Measurements from ENCODE around the gene GPR85. TPM values are rescaled to one million over a fixed set of nuclear protein-coding genes. Genes with fewer than 3 reads are reported as not detected.
"Not testable (repeated sequence)": the region's sequence is repeated elsewhere in the genome, so short reads cannot be mapped to it uniquely, and the experiment has no call there.

Gene GPR85
- total and polyA plus RNA-seq, 2 donors (not counting 3 experiments of a cell fraction or from before 2014, with no cell fraction given) = 0.54 to 0.64 TPM

GRCh38 chr7:113049221-113049620 is 37.4 kb downstream of the GPR85 start:
- H3K9me3 ChIP-seq (replicated peaks; ENCODE audit: control insufficient read depth, insufficient read depth, low read length); H3K27ac ChIP-seq (ENCODE audit: insufficient read depth, low read depth, low read length); DNase-seq (ENCODE audit: low read depth, low spot score); H3K27me3 ChIP-seq (ENCODE audit: control insufficient read depth in 2 of 2, insufficient read depth in 2 of 2, low read length in 2 of 2); H3K36me3 ChIP-seq (ENCODE audit: control insufficient read depth in 2 of 2, extremely low read depth in 1 of 2, insufficient read depth in 2 of 2, low read length in 2 of 2); POLR2A ChIA-PET; dilution Hi-C loops (cut with MboI; ENCODE audit: extremely low pct_ligation_motif_present, low sequenced_read_pairs); H2AFZ ChIP-seq (ENCODE audit: low read depth, low read length); BruUV-seq (replicated peaks); H4K20me1 ChIP-seq (replicated peaks; ENCODE audit: control insufficient read depth, extremely low read depth, insufficient read depth, low read length); H3K9ac ChIP-seq (replicated peaks; ENCODE audit: extremely low read depth, insufficient read depth, low read length); FAIRE-seq; intact Hi-C loops (cut with micrococcal nuclease); H3K4me1 ChIP-seq (ENCODE audit: control insufficient read depth, extremely low read depth, insufficient read depth, low read length); H3K79me2 ChIP-seq (ENCODE audit: control insufficient read depth, insufficient read depth, low read length); H3K4me3 ChIP-seq (replicated peaks in 1 of 3; ENCODE audit: insufficient read depth in 1 of 3, low read depth in 1 of 3, low read length in 3 of 3); CTCF ChIA-PET; H3K9me1 ChIP-seq (replicated peaks; ENCODE audit: control insufficient read depth, extremely low read depth, insufficient read depth, low read length); H3K4me2 ChIP-seq (ENCODE audit: insufficient read depth, low read length): not testable (repeated sequence)

DNA sequence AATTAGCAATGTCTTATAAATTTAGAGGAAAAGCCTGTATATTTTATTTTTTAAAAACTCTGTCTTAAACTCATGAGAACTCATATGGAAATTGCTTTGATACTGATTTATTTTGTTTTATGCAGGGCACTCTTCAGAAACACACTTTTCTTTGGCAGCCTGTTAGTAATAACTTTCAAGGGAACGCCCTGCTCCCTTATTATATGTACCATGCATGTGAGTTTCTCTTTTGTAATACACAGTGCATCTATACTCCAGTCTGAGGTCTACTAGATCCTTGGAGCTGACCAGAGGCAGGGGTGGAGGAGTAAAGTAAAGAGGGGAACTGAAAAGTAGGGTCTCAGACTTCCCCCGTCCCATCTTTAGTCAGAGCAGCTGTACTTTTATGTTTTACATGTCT is 40.2 kb downstream of the GPR85 start:
- Histone ChIP-seq H4K20me1 (replicated peaks; ENCODE audit: control insufficient read depth, extremely low read depth, insufficient read depth, low read length) (no peaks in the 10 kb centered on the region), H3K36me3 (ENCODE audit: control insufficient read depth in 2 of 2, extremely low read depth in 1 of 2, insufficient read depth in 2 of 2, low read length in 2 of 2) (no peaks in the 10 kb centered on the region), H3K27me3 (ENCODE audit: control insufficient read depth in 2 of 2, insufficient read depth in 2 of 2, low read length in 2 of 2) (no peaks in the 10 kb centered on the region), H3K9me3 (replicated peaks; ENCODE audit: control insufficient read depth, insufficient read depth, low read length) (no peaks in the 10 kb centered on the region), H2AFZ (ENCODE audit: low read depth, low read length) (no peak overlapping the region), H3K9ac (replicated peaks; ENCODE audit: extremely low read depth, insufficient read depth, low read length) (no peak overlapping the region), H3K9me1 (replicated peaks; ENCODE audit: control insufficient read depth, extremely low read depth, insufficient read depth, low read length) (no peaks in the 10 kb centered on the region), H3K4me3 (replicated peaks in 1 of 3; ENCODE audit: insufficient read depth in 1 of 3, low read depth in 1 of 3, low read length in 3 of 3) (no peak overlapping the region), H3K4me2 (ENCODE audit: insufficient read depth, low read length) (no peak overlapping the region), H3K27ac (ENCODE audit: insufficient read depth, low read depth, low read length) (no peak overlapping the region), H3K79me2 (ENCODE audit: control insufficient read depth, insufficient read depth, low read length) (no peaks in the 10 kb centered on the region), H3K4me1 (ENCODE audit: control insufficient read depth, extremely low read depth, insufficient read depth, low read length) (no peaks in the 10 kb centered on the region)
- DNase-seq (ENCODE audit: low read depth, low spot score) (no peak), FAIRE-seq (no peak)
- BruUV-seq (replicated peaks) = no TSS peak
- intact Hi-C loops (cut with micrococcal nuclease) = no loop called here
- no peak for TF ChIP-seq MAX (IDR thresholded peaks at IDR 0.05; ENCODE audit: insufficient read depth, insufficient read length)
- TF ChIP-seq JUN (IDR thresholded peaks at IDR 0.05; ENCODE audit: borderline replicate concordance, insufficient read depth, insufficient read length, low read depth) = no peak
- no peak for TF ChIP-seq POLR2AphosphoS5 (IDR thresholded peaks at IDR 0.05; ENCODE audit: insufficient read depth, low read depth, low read length)
- ChIA-PET POLR2A (no interaction called here), CTCF (interaction anchor here (1.1 kb wide), 1 partner anchor 375 kb away, joined by 3 read pairs; no protein-coding TSS in a partner anchor)
- dilution Hi-C loops (cut with MboI; ENCODE audit: extremely low pct_ligation_motif_present, low sequenced_read_pairs) = no loop called here
